ENCODE results near the gene ARHGAP8.

The ARHGAP8 gene

DNA sequence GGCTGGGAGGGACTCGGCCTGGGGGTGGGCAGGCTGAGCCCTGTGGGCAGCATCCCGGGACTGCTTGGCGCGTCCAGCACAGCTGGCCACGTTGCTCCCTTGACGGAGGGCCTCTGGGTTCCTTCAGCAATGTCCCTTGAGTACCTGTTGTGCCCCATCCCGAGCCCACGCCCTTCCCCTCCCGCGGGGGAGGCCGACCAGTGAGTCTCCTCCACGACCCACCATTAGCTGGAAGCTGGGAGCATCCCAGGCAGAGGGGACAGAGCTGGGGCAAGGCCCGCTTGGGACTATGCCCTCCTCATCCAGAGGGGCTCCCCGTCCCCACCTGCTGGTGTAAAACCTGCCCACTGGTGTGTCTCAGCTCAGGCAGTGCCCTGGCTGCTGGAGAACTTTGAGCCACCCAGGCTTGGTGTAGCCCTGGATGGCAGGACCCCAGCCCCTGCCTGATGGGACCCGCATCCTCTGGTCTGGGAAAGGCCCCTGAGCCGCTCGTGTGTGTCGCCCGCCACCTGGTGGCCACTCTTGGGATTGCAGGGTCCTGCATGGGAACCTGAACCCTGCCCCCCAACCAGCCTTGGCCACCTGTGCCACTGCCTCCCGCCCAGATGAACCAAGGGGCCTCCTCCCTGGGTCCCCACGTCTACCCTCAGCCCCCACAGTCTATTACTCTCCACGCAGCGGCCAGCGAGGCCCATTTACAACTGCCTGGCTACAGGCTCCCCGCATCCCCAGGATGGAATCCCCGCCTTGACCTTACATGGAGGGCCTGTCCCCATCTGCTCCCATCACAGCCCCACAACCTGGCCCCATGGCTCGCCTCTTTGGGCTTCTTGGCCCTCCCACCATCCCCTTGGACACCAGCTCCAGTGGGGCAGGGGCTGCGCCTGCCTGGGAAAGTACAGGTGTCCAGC, 16.6 kb upstream of the ARHGAP8 start:
- H3K18ac ChIP-seq (ENCODE audit: low read length) = peak overlapping the region; percentile 42
- H3K4ac ChIP-seq (ENCODE audit: low read length) = peak overlapping the region; percentile 76
- no peak overlapping the region for H2AFZ ChIP-seq (ENCODE audit: low read length)
- no CpG with 5 or more reads among the region's 28 CpGs for WGBS, 2 donors (ENCODE audit: extremely low coverage in 2 of 2, insufficient read length in 2 of 2, insufficient replicate concordance in 1 of 2)
- H2BK12ac ChIP-seq (ENCODE audit: low read length) = peak overlapping the region; percentile 73
- H2BK5ac ChIP-seq (ENCODE audit: low read length) = no peak overlapping the region
- no peak overlapping the region for H3K27ac ChIP-seq (replicated peaks; ENCODE audit: low read length)
- H3K23ac ChIP-seq (ENCODE audit: low read depth, low read length, poor library complexity) = peak overlapping the region; percentile 89
- H3K4me3 ChIP-seq (ENCODE audit: low read length in 2 of 2) = no peak overlapping the region
- H2BK15ac ChIP-seq (ENCODE audit: low read length) = peak overlapping the region; percentile 25
- no peak overlapping the region for H3K4me2 ChIP-seq (ENCODE audit: insufficient read depth, low read length, poor library complexity, severe bottlenecking)
- no peak overlapping the region for H4K91ac ChIP-seq (ENCODE audit: low read depth, low read length, poor library complexity)
- peak overlapping the region; percentile 55 for H3K9ac ChIP-seq (ENCODE audit: low read depth, low read length, poor library complexity)
- no peaks in the 10 kb centered on the region for H3K79me1 ChIP-seq (ENCODE audit: low read depth, low read length)
- peaks cover under 1 to 16% of the 10 kb centered on the region in 2 donors for H3K4me1 ChIP-seq (ENCODE audit: control insufficient read depth in 2 of 2, insufficient read depth in 1 of 2, low read depth in 1 of 2, low read length in 2 of 2)
- H3K9me3 ChIP-seq (replicated peaks in 1 of 2; ENCODE audit: control insufficient read depth in 2 of 2, insufficient read depth in 1 of 2, low read depth in 1 of 2, low read length in 2 of 2) = peaks cover 0 to 6% of the 10 kb centered on the region in 2 donors
- DNase-seq (ENCODE audit: low spot score) = peak; percentile 67
- peaks cover 0 to 30% (median 0%) of the 10 kb centered on the region in 3 experiments for H3K27me3 ChIP-seq (ENCODE audit: control insufficient read depth in 3 of 3, insufficient read depth in 3 of 3, low read depth in 1 of 3, low read length in 3 of 3)
- no peak overlapping the region for H4K8ac ChIP-seq (ENCODE audit: low read depth, low read length)
- H3K14ac ChIP-seq (ENCODE audit: low read length) = peak overlapping the region; percentile 75
- peaks cover 0 to 3% of the 10 kb centered on the region in 2 donors for H3K36me3 ChIP-seq (replicated peaks in 1 of 2; ENCODE audit: control insufficient read depth in 2 of 2, insufficient read depth in 2 of 2, low read length in 2 of 2)
- no peak overlapping the region for H2BK120ac ChIP-seq (ENCODE audit: low read depth, low read length)
- H2AK5ac ChIP-seq (ENCODE audit: low read depth, low read length) = peak overlapping the region; percentile 90

DNA sequence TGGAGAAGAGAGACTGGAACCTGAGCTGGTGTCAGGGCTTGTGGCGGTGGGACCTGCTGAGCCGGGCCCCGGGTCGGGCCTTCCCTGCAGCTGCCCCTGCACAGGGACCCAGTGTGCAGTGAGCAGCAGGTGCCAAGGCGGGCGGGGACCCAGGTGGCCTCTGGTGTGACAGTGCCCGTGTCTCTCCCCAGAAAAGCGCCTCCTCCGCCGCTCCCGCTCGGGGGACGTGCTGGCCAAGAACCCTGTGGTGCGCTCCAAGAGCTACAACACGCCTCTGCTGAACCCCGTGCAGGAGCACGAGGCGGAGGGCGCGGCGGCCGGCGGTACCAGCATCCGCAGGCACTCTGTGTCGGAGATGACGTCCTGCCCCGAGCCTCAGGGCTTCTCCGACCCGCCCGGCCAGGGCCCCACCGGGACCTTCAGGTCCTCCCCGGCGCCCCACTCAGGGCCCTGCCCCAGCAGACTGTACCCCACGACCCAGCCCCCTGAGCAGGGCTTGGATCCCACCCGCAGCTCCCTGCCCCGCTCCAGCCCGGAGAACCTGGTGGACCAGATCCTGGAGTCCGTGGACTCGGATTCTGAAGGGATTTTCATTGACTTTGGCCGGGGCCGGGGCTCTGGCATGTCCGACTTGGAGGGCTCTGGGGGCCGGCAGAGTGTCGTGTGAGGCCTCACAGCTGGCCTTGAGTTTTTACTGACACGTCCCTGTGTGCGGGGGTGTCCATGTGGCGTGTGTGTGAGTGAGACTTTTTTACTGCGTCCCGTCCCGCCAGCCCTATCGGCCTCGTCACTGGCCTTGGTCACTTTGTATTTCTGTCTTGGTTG, 15.6 kb upstream of the ARHGAP8 start:
- H3K27ac ChIP-seq (replicated peaks; ENCODE audit: low read length) = no peak overlapping the region

DNA sequence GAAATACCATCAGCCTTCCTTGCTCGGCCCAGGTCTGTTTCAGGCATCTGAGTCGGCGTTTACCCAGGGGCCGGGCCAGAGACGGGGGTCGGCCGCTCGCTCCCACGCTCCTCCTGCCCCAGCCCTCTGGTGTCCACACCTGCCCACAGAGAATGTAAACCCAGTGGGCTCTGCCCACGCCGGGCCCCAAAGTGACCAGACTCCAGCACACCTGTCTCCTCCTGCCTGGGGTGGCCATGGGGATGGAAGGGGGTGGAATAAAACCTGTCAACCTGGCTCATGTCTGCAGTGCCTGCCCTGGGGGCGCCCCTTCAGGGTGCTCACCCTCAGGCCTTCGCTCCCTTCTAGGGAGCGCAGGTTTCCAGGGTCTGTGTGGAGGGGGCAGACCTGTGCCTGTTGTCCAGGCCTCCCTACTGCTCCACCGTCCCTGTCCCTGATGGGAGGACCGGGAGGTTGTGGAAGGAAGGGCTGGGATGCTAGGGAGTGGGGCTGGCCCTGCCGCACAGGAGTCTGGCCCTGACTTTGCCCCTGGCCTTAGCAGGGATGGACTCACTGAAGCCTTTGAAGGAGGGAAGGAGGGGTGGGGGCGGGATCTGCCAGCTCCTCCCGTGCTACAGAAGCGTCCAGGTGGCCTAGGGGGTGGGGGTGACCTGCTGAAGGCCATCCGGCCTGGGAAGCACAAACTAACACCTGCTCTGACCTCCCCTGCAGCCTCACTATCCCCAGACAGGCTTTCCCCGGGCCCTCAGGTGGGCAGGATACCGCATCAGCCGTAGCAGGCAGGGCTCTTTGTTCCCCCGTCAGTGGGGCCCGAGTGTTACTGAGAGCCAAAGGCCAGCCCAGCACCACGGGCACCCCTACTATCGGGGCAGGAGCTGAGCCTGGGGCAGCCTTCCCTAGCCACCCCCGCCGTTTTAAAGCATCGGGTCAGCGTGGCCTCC, 14.7 kb upstream of the ARHGAP8 start:
- Histone ChIP-seq H3K4ac (ENCODE audit: low read length) (peak overlapping the region; percentile 76), H2BK12ac (ENCODE audit: low read length) (peak overlapping the region; percentile 41), H3K18ac (ENCODE audit: low read length) (peak overlapping the region; percentile 87), H2BK15ac (ENCODE audit: low read length) (peak overlapping the region; percentile 89), H3K9ac (ENCODE audit: low read depth, low read length, poor library complexity) (peak overlapping the region; percentile 38), H3K4me3 (ENCODE audit: low read length in 2 of 2) (no peak overlapping the region), H2AFZ (ENCODE audit: low read length) (no peak overlapping the region), H3K79me1 (ENCODE audit: low read depth, low read length) (no peaks in the 10 kb centered on the region), H3K27me3 (ENCODE audit: control insufficient read depth in 3 of 3, insufficient read depth in 3 of 3, low read depth in 1 of 3, low read length in 3 of 3) (peaks cover 0 to 30% (median 0%) of the 10 kb centered on the region in 3 experiments), H3K9me3 (replicated peaks in 1 of 2; ENCODE audit: control insufficient read depth in 2 of 2, insufficient read depth in 1 of 2, low read depth in 1 of 2, low read length in 2 of 2) (peaks cover 0 to 2% of the 10 kb centered on the region in 2 donors), H4K8ac (ENCODE audit: low read depth, low read length) (no peak overlapping the region), H3K4me1 (ENCODE audit: control insufficient read depth in 2 of 2, insufficient read depth in 1 of 2, low read depth in 1 of 2, low read length in 2 of 2) (peaks cover 0 to 12% of the 10 kb centered on the region in 2 donors), H2AK5ac (ENCODE audit: low read depth, low read length) (peak overlapping the region; percentile 90), H3K27ac (replicated peaks; ENCODE audit: low read length) (no peak overlapping the region), H3K36me3 (replicated peaks in 1 of 2; ENCODE audit: control insufficient read depth in 2 of 2, insufficient read depth in 2 of 2, low read length in 2 of 2) (peaks cover 0 to under 1% of the 10 kb centered on the region in 2 donors), H3K23ac (ENCODE audit: low read depth, low read length, poor library complexity) (peak overlapping the region; percentile 85), H4K91ac (ENCODE audit: low read depth, low read length, poor library complexity) (no peak overlapping the region), H3K4me2 (ENCODE audit: insufficient read depth, low read length, poor library complexity, severe bottlenecking) (no peak overlapping the region), H3K14ac (ENCODE audit: low read length) (peak overlapping the region; percentile 56), H2BK5ac (ENCODE audit: low read length) (no peak overlapping the region), H2BK120ac (ENCODE audit: low read depth, low read length) (peak overlapping the region; percentile 81)
- WGBS, 2 donors (ENCODE audit: extremely low coverage in 2 of 2, insufficient read length in 2 of 2, insufficient replicate concordance in 1 of 2) = no CpG with 5 or more reads among the region's 32 CpGs
- DNase-seq (ENCODE audit: low spot score) = no peak

More for the DNA sequence above, 15.6 kb upstream of the ARHGAP8 start:
- Histone ChIP-seq H3K9me3 (replicated peaks in 1 of 2; ENCODE audit: control insufficient read depth in 2 of 2, insufficient read depth in 1 of 2, low read depth in 1 of 2, low read length in 2 of 2) (peaks cover 0 to 4% of the 10 kb centered on the region in 2 donors), H3K4ac (ENCODE audit: low read length) (no peak overlapping the region), H2BK120ac (ENCODE audit: low read depth, low read length) (no peak overlapping the region), H3K9ac (ENCODE audit: low read depth, low read length, poor library complexity) (no peak overlapping the region), H3K36me3 (replicated peaks in 1 of 2; ENCODE audit: control insufficient read depth in 2 of 2, insufficient read depth in 2 of 2, low read length in 2 of 2) (peaks cover 0 to 3% of the 10 kb centered on the region in 2 donors), H4K91ac (ENCODE audit: low read depth, low read length, poor library complexity) (no peak overlapping the region), H3K18ac (ENCODE audit: low read length) (peak overlapping the region; percentile 38), H2BK12ac (ENCODE audit: low read length) (no peak overlapping the region), H2BK15ac (ENCODE audit: low read length) (peak overlapping the region; percentile 37), H3K4me2 (ENCODE audit: insufficient read depth, low read length, poor library complexity, severe bottlenecking) (no peak overlapping the region), H3K27me3 (ENCODE audit: control insufficient read depth in 3 of 3, insufficient read depth in 3 of 3, low read depth in 1 of 3, low read length in 3 of 3) (peaks cover 0 to 30% (median 0%) of the 10 kb centered on the region in 3 experiments), H2AK5ac (ENCODE audit: low read depth, low read length) (peak overlapping the region; percentile 90), H3K4me1 (ENCODE audit: control insufficient read depth in 2 of 2, insufficient read depth in 1 of 2, low read depth in 1 of 2, low read length in 2 of 2) (peaks cover 0 to 14% of the 10 kb centered on the region in 2 donors), H2BK5ac (ENCODE audit: low read length) (no peak overlapping the region), H3K4me3 (ENCODE audit: low read length in 2 of 2) (no peak overlapping the region), H3K23ac (ENCODE audit: low read depth, low read length, poor library complexity) (peak overlapping the region; percentile 89), H2AFZ (ENCODE audit: low read length) (no peak overlapping the region), H4K8ac (ENCODE audit: low read depth, low read length) (no peak overlapping the region), H3K79me1 (ENCODE audit: low read depth, low read length) (no peaks in the 10 kb centered on the region), H3K14ac (ENCODE audit: low read length) (peak overlapping the region; percentile 47)
- DNase-seq (ENCODE audit: low spot score) = no peak
- no CpG with 5 or more reads among the region's 52 CpGs for WGBS, 2 donors (ENCODE audit: extremely low coverage in 2 of 2, insufficient read length in 2 of 2, insufficient replicate concordance in 1 of 2)

Data from neuronal stem cell (in vitro differentiated cells).